Esophagus muscularis mucosa (tissue), 4 donors: ENCODE measurements around the gene TMEM40.

Experiments
- CTCF ChIP-seq, 3 experiments: fragments of 200-600 bp in 2 of 3; fragments of 450-650 bp in 1 of 3; sonication (generic) in 2 of 3; IDR thresholded peaks; one replicate each; pipeline ENCODE4 v1.5.1; 2017 to 2019; ENCODE audit warnings: antibody characterized with exemption in 3 of 3, mild to moderate bottlenecking in 2 of 3, moderate library complexity in 1 of 3
- EP300 ChIP-seq: sonication (generic); formaldehyde crosslinking; IDR thresholded peaks from one replicate; pipeline ENCODE4 v1.6.1; 2017; ENCODE audit warnings: antibody characterized with exemption
- POLR2A ChIP-seq: fragments of 450-650 bp; IDR thresholded peaks from one replicate; pipeline ENCODE4 v1.6.1; 2017; ENCODE audit warnings: antibody characterized with exemption, moderate library complexity, mild to moderate bottlenecking, low read depth
- POLR2AphosphoS5 ChIP-seq, 2 donors: sonication (generic); formaldehyde crosslinking; IDR thresholded peaks; one replicate each; pipeline ENCODE4 v1.6.1; 2017; ENCODE audit warnings: antibody characterized with exemption in 2 of 2

DNA sequence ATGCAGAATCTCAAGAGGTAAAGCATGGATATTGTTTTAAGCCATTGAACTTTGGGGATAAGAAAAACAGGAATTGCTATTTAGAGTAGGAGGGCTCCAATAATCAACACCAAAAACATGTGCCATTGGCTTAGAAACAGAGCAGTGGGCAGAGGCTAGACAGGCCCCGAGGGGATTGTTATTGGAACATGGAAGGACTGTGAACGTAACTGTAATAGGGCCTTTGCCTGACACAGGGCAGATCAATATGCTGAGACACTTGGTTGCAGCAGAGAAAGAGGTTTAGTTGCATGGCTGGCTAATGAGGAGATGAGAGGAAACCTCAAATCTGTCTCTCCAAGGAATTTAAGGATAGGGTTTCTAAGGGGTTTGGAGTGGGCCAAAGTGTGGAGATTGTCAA is 58.3 kb downstream of the TMEM40 start:
- TF ChIP-seq POLR2A: no peak
- no peak for TF ChIP-seq CTCF (IDR thresholded peaks at IDR 0.05)
- no peak for TF ChIP-seq POLR2AphosphoS5 (IDR thresholded peaks at IDR 0.05)
- TF ChIP-seq EP300: no peak
